VCaP (cell line): Measurements from ENCODE around the gene JAKMIP1.

ENCODE experiments used
- H3K27ac ChIP-seq: fragments of 450-650 bp; 2 replicates; pipeline ENCODE4 v1.5.1; 2017
- CTCF ChIP-seq: fragments of 450-650 bp; conservative IDR thresholded peaks from 2 replicates; pipeline ENCODE4 v1.5.1; 2017; ENCODE audit warnings: mild to moderate bottlenecking, moderate library complexity

JAKMIP1 gene

GRCh38 chr4:6207602-6208001, 7.3 kb upstream of the JAKMIP1 start:
- TF ChIP-seq CTCF: no peak
- no peak overlapping the region; the same call in 1 of the 2 replicates for H3K27ac ChIP-seq

- no peak overlapping the region for H3K27ac ChIP-seq
- TF ChIP-seq CTCF: no peak
Observed at GRCh38 chr4:6206771-6207290, 6.5 kb upstream of the JAKMIP1 start.

DNA sequence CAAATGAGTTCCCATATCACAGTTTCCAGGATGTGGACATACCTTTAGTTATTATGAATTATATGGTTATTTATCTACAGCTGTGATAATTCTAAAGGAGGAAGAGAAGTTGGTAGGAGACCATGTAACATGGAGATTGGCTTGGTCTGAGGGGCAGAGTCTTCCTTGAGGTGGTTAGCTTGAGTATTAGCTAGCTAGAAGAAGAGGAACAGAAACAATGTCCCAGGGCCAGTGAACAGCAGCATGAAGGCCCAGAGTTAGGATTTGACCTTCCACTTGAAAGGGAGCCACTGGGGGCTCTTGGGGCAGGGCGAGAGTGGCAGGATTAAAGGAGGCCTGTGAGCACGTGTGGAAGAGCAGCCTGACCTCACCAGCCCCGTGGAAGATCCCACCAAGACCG, 5.6 kb upstream of the JAKMIP1 start:
- TF ChIP-seq CTCF: no peak
- H3K27ac ChIP-seq: no peak overlapping the region

DNA sequence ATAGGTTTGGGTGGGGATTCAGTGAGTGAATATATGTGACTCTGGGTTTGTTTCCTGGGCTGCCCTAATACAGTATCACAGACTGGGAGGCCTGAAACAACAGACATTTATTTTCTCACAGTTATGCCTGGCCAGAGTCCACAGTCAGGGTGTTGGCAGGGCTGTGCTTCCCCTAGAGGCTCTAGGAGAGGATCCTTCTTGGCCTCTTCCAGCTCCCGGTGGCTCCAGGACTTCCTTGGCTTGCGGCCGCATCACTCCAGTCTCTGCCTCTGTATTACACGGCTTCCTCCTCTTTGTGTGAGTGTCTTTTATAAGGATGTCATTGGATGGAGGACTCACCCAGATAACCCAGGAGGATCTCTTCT, 5.2 kb upstream of the JAKMIP1 start:
- TF ChIP-seq CTCF: no peak

GRCh38 chr4:6204871-6205566, 4.7 kb upstream of the JAKMIP1 start:
- no peak for TF ChIP-seq CTCF
- H3K27ac ChIP-seq: no peak overlapping the region

More for the DNA sequence above, 5.2 kb upstream of the JAKMIP1 start:
- no peak overlapping the region for H3K27ac ChIP-seq

DNA sequence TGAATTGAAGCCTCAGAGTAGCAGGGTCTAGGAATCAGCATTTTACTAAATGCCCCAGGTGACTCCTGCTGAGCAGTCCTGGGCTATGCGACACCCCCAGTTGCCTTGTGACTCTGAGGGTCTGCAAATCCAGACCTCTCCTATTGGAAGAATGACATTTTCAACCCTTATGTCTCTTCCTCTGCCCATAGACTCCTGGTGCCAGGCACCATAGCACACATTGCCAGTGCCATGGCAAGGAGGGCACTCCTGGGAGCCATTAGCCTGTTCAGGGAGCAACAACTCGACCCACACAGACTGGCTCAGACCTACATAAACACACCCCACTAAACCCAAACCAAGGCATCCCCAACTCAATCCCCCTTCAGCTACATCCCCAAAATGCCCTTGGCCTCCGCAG, 3.7 kb upstream of the JAKMIP1 start:
- TF ChIP-seq CTCF: no peak
- H3K27ac ChIP-seq: no peak overlapping the region

DNA sequence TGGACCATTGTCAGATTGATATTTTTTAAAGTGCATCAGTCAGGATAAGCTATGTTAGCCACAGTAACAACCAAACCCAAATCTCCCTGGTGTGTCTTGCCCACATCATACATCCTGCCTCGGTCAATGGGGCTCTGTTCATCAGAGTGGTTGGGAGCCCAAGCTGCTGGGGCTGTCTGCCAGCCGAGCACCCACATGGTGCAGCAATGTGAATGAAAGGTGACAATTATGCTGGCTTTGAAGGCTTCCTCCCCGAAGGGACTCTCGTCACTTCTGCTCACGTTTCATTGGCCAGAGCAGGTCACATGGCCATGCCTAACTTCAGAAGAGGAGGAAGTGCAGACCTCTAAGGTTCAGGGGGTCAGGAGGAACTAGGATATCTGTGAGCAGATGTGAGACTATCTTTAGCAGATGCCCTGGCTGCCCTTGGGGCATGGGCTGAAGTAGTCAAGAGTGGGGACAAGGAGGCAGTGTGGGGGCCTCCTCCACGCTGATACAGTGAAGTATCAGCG, 1.3 kb upstream of the JAKMIP1 start:
- H3K27ac ChIP-seq: no peak overlapping the region
- TF ChIP-seq CTCF: no peak
